HEK293T (cell line): Measurements from ENCODE around the gene ARHGDIB.

Experiments used
- BHLHE40 ChIP-seq: fragments of 450-650 bp; IDR thresholded peaks from 2 replicates; pipeline ENCODE4 v1.6.1; 2016; ENCODE audit warnings: mild to moderate bottlenecking, moderate library complexity, borderline replicate concordance
- FOXK2 ChIP-seq: fragments of 450-650 bp; IDR thresholded peaks from 2 replicates; pipeline ENCODE4 v1.6.1; 2016; ENCODE audit warnings: mild to moderate bottlenecking
- HDGF ChIP-seq: fragments of 450-650 bp; IDR thresholded peaks from 2 replicates; pipeline ENCODE4 v1.6.1; 2017; ENCODE audit warnings: antibody characterized with exemption, borderline replicate concordance
- NFRKB ChIP-seq: fragments of 450-650 bp; IDR thresholded peaks from 2 replicates; pipeline ENCODE4 v1.6.1; 2016; ENCODE audit warnings: mild to moderate bottlenecking, moderate library complexity
- SP1 ChIP-seq: fragments of 450-650 bp; IDR thresholded peaks from 2 replicates; pipeline ENCODE4 v1.6.1; 2017
- SUZ12 ChIP-seq: fragments of 450-650 bp; IDR thresholded peaks from 2 replicates; pipeline ENCODE4 v1.6.1; 2016; ENCODE audit warnings: mild to moderate bottlenecking
- TARDBP ChIP-seq: fragments of 450-650 bp; IDR thresholded peaks from 2 replicates; pipeline ENCODE4 v1.6.1; 2016
- TF ChIP-seq, protein P1 (sequence below): fragments of 450-650 bp; IDR thresholded peaks from 2 replicates; pipeline ENCODE4 v1.6.1; 2016

DNA sequence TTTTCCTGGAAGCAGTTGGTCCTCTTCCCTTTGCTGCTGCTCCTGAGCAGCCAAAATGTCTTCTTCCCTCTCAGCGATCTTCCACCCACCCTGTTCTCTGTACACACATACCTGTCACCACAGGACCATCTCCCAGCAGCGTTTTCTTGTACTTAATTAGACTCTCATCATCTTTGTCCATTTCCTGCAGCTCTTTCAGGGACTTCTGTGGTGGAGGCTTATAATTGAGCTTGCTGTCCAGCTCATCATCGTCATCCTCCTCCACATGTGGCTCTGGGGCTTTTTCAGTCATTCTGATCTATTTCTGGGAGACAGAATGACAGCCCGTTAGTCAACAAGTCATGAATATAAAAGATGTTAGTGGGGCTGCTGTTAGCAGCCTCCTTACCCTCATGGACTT lies 11.0 kb downstream of the ARHGDIB start:
- TF ChIP-seq SP1: no peak
- TF ChIP-seq HDGF: no peak
- no peak for TF ChIP-seq BHLHE40
- no peak for TF ChIP-seq TARDBP
- no peak for TF ChIP-seq SUZ12
- TF ChIP-seq NFRKB: no peak
- no peak for TF ChIP-seq FOXK2
- TF ChIP-seq, protein P1, sequence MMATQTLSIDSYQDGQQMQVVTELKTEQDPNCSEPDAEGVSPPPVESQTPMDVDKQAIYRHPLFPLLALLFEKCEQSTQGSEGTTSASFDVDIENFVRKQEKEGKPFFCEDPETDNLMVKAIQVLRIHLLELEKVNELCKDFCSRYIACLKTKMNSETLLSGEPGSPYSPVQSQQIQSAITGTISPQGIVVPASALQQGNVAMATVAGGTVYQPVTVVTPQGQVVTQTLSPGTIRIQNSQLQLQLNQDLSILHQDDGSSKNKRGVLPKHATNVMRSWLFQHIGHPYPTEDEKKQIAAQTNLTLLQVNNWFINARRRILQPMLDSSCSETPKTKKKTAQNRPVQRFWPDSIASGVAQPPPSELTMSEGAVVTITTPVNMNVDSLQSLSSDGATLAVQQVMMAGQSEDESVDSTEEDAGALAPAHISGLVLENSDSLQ: no peak
